NCI-H187 (cell line): Measurements from ENCODE around the gene UHRF2.
A peak's percentile ranks its signal among the peaks of the same experiment; 100 is the strongest.
"Not testable (repeated sequence)": the region's sequence is repeated elsewhere in the genome, so short reads cannot be mapped to it uniquely, and the experiment has no call there.

ENCODE experiments used
- DNase-seq, 2 experiments: peaks; one replicate each; lab custom pipeline; 2025; lab: John Stamatoyannopoulos, UW

UHRF2 gene

GRCh38 chr9:6488395-6488794 lies 75.4 kb downstream of the UHRF2 start:
- no peak for DNase-seq

GRCh38 chr9:6489099-6489498 lies 76.1 kb downstream of the UHRF2 start:
- DNase-seq = no peak

- no peak for DNase-seq
Measured at GRCh38 chr9:6490863-6491262, 77.9 kb downstream of the UHRF2 start.

GRCh38 chr9:6495466-6495865 lies 82.5 kb downstream of the UHRF2 start:
- DNase-seq = no peak

GRCh38 chr9:6498982-6499381 lies 86.0 kb downstream of the UHRF2 start:
- no peak for DNase-seq

- DNase-seq = no peak
Measured at GRCh38 chr9:6501526-6502210, 88.7 kb downstream of the UHRF2 start.

GRCh38 chr9:6502399-6502798 lies 89.4 kb downstream of the UHRF2 start:
- DNase-seq = no peak

GRCh38 chr9:6506571-6506970 lies 93.6 kb downstream of the UHRF2 start:
- DNase-seq = no peak

GRCh38 chr9:6512085-6512657 lies 99.2 kb downstream of the UHRF2 start:
- no peak for DNase-seq

GRCh38 chr9:6522263-6522662 lies 109.3 kb downstream of the UHRF2 start:
- DNase-seq = no peak

GRCh38 chr9:6525326-6526045 lies 112.5 kb downstream of the UHRF2 start:
- no peak for DNase-seq

GRCh38 chr9:6535594-6535993 lies 122.6 kb downstream of the UHRF2 start:
- no peak for DNase-seq

- DNase-seq = no peak
Measured at GRCh38 chr9:6538666-6539071, 125.7 kb downstream of the UHRF2 start.

- DNase-seq = not testable (repeated sequence)
Measured at GRCh38 chr9:6542617-6543016, 129.6 kb downstream of the UHRF2 start.

- no peak for DNase-seq
Measured at GRCh38 chr9:6543204-6543603, 130.2 kb downstream of the UHRF2 start.

- DNase-seq = no peak
Measured at GRCh38 chr9:6545017-6545691, 132.2 kb downstream of the UHRF2 start.

GRCh38 chr9:6549106-6549800 lies 136.3 kb downstream of the UHRF2 start:
- peak in 1 of 2 experiments; percentile 73 for DNase-seq

- no peak for DNase-seq
Measured at GRCh38 chr9:6551136-6551535, 138.1 kb downstream of the UHRF2 start.

- DNase-seq = no peak
Measured at GRCh38 chr9:6552033-6552432, 139.0 kb downstream of the UHRF2 start.

GRCh38 chr9:6552498-6553121 lies 139.6 kb downstream of the UHRF2 start:
- DNase-seq = no peak

- DNase-seq = no peak
Measured at GRCh38 chr9:6553866-6554265, 140.9 kb downstream of the UHRF2 start.
